ENCODE results near the gene ETFDH. TPM values are rescaled to one million over a fixed set of nuclear protein-coding genes. Genes with fewer than 3 reads are reported as not detected.

ETFDH gene
- 100 to 1,000 TPM in 3 of 4 donors, 10 to 100 TPM in 1; 51.2 to 219 (median 112) TPM for total RNA-seq

DNA sequence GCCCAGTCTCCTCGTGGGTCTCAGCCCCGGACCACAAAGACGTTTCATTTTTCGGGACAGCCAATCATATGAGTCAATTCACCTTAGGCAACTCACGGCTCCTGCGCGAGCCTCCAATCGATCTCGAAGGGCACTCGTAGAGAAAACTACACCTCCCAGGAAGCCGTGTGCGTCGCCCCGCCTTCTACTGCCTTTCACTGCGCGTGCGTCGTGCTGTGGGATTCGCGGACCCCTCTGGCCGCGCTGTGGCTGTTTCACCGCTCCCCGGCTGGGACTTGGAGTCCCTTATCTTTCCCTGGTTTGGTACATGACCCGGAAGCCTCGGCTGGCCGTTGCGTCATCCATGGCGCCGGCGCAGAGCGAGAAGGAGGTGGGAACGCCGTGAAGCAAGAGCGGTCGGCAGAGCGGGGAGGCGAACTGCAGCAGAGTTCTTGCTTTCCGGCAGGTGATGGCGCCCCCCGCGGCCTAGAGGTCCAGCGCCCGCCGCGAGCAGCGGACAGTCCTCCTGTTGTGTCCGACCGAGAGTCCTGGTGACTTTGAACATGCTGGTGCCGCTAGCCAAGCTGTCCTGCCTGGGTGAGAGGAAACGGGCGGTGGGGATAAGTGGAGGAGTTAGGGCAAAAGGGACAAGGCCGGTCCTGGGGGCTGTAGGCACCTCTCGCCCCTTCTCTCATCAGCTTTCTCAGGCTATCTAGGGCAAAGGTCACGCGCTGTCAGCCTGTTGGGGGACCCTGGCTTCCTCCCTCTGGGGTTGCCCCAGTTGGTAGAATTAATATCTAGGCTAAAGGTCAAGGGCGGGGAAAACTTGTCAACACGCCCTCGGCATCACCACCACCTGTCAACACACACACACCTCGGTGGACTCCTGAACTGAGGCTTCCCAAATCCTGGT is at the start of gene ETFDH:
ETFDH (plus strand) TSS at position 382 of the 892 bp plus-strand sequence; CDS start at position 543, 161 bp downstream.
- Histone ChIP-seq H3K9me3 (no peaks in the 10 kb centered on the region), H3K27ac (peak within 1 kb of the TSS; percentile 91 to 99 (median 96)), H3K36me3 (no peaks in the 10 kb centered on the region), H3K4me3 (peak within 1 kb of the TSS; percentile 77 to 92 (median 84)), H3K4me1 (peaks cover 0 to 21% (median 0%) of the 10 kb centered on the region in 4 donors), H3K27me3 (no peaks in the 10 kb centered on the region)
- TF ChIP-seq, protein P1, sequence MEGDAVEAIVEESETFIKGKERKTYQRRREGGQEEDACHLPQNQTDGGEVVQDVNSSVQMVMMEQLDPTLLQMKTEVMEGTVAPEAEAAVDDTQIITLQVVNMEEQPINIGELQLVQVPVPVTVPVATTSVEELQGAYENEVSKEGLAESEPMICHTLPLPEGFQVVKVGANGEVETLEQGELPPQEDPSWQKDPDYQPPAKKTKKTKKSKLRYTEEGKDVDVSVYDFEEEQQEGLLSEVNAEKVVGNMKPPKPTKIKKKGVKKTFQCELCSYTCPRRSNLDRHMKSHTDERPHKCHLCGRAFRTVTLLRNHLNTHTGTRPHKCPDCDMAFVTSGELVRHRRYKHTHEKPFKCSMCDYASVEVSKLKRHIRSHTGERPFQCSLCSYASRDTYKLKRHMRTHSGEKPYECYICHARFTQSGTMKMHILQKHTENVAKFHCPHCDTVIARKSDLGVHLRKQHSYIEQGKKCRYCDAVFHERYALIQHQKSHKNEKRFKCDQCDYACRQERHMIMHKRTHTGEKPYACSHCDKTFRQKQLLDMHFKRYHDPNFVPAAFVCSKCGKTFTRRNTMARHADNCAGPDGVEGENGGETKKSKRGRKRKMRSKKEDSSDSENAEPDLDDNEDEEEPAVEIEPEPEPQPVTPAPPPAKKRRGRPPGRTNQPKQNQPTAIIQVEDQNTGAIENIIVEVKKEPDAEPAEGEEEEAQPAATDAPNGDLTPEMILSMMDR (IDR thresholded peaks at IDR 0.05): peak; percentile 49 to 72 (median 62)
- TF ChIP-seq POLR2A (IDR thresholded peaks at IDR 0.05): peak; percentile 80 to 95
- peak; percentile 96 to 99 (median 99) for DNase-seq

DNA sequence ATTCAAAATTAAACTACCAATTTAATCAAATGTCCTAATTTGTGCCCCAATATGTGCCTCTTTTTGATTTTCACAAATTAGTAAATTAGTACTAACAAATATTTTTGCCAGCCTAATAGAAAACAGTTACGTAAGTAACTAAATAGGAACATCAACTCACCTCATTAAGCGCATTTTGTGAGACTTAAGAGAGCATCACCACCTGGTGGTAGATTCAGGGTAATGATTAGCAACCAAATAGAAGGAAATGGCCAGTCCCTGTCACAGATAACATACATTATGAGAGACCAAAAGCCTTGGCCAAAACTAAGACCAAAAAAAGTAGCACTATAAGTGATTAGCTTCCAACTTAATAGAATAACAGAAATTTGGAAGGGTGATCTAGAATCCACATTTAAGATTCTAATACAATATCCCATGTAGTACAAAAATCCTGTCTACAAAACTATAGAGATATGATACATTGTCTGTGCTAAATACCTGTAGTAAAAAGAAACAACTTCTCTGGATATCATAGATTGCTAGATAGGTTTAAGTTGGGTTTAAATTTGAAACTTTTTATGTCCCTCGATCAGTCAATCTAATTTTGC is 47.1 kb upstream of the ETFDH start:
- Histone ChIP-seq H3K4me1 (no peaks in the 10 kb centered on the region), H3K27ac (no peak overlapping the region), H3K9me3 (no peaks in the 10 kb centered on the region), H3K4me3 (no peak overlapping the region), H3K27me3 (no peaks in the 10 kb centered on the region), H3K36me3 (no peaks in the 10 kb centered on the region)
- DNase-seq: no peak
- no peak for TF ChIP-seq POLR2A (IDR thresholded peaks at IDR 0.05)
- TF ChIP-seq, protein P1 (IDR thresholded peaks at IDR 0.05): peak in 5 of 6 experiments; percentile 29 to 71 (median 69)

DNA sequence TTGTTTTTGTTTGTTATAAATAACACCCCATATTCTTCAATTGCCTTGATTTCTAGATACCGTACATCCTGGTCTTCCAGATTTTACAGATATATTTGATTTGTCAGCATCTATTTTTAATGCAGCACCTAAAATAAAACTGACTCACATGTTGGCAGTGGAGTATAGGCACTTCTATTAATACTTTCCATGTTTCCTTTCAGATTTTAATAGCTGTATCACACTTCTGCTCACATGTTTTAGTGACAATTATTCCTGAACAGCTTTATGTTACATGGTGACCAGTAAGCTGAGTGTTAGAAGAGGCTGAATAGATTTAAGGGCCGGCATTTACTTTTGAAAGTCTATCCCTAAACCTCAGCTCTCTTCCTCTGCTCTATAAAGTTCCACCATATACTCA is 46.6 kb upstream of the ETFDH start:
- no peak for DNase-seq
- Histone ChIP-seq H3K4me3 (no peak overlapping the region), H3K36me3 (no peaks in the 10 kb centered on the region), H3K27me3 (no peaks in the 10 kb centered on the region), H3K9me3 (no peaks in the 10 kb centered on the region), H3K27ac (no peak overlapping the region), H3K4me1 (no peaks in the 10 kb centered on the region)
- TF ChIP-seq POLR2A (IDR thresholded peaks at IDR 0.05): no peak
- TF ChIP-seq, protein P1 (IDR thresholded peaks at IDR 0.05): no peak

DNA sequence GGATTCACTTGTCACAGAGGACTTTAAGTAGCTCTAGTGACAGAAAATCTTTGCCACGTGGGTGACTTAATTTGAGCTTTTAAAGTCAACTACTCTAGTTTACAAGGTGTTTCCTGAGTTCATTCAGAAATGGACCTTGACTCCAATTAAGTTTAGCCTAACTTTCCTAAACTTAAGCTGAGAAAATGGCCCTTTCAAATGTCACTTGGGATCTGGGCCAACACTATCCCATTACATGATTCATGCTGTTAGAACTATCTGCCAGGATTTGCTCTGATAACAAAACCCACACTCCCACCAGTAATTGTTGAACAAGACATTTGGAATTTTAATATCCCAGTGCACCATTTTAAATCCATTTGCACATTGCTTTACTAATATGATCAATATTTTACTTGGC is 41.2 kb upstream of the ETFDH start:
- H3K4me3 ChIP-seq: no peak overlapping the region
- no peaks in the 10 kb centered on the region for H3K27me3 ChIP-seq
- DNase-seq: no peak
- no peaks in the 10 kb centered on the region for H3K9me3 ChIP-seq
- no peak for TF ChIP-seq POLR2A (IDR thresholded peaks at IDR 0.05)
- TF ChIP-seq, protein P1 (IDR thresholded peaks at IDR 0.05): no peak
- H3K4me1 ChIP-seq: no peaks in the 10 kb centered on the region
- H3K27ac ChIP-seq: no peak overlapping the region
- no peaks in the 10 kb centered on the region for H3K36me3 ChIP-seq

DNA sequence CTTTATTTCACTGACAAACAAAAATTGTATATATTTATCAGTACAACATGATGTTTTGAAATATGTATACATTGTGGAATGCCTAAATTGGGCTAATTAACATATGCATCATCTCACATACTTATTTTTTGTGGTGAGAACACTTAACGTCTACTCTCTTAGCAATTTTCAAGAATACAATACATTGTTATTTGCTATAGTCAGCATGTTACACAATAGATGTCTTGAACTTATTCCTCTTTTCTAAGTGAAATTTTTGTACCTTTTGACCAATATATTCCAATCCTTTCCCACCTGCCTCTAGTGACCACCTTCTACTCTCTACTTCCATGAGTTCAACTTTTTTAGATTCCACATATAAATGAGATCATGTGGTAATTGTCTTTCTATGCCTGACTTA is 35.5 kb upstream of the ETFDH start:
- no peaks in the 10 kb centered on the region for H3K9me3 ChIP-seq
- no peak for TF ChIP-seq POLR2A (IDR thresholded peaks at IDR 0.05)
- TF ChIP-seq, protein P1 (IDR thresholded peaks at IDR 0.05): no peak
- H3K27ac ChIP-seq: no peak overlapping the region
- H3K4me3 ChIP-seq: no peak overlapping the region
- H3K36me3 ChIP-seq: no peaks in the 10 kb centered on the region
- DNase-seq: no peak
- no peaks in the 10 kb centered on the region for H3K27me3 ChIP-seq
- no peaks in the 10 kb centered on the region for H3K4me1 ChIP-seq

Data from Peyer's patch (tissue), 4 donors.